Measurements from ENCODE around the gene TDRD15.
"Not testable (repeated sequence)": the region's sequence is repeated elsewhere in the genome, so short reads cannot be mapped to it uniquely, and the experiment has no call there.

The TDRD15 gene

DNA sequence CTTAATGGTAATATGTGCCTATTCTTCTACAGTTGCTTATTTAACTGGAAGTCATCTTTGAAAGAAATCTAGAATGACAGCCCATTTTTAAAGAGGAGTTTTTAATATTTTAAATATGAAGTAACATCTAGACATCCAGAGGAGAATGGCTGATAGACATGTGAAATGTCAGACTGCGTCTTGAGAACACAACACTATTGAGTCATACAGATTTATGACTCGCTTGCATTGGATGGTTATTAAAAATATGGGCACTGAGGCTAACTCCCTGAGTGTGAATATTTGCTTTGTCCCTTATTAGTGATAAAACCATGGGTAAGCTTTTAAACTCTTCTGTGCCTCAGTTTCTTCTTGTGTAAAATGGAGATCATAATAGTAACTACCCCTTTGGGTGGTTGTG lies 22.9 kb downstream of the TDRD15 start:
- DNase-seq (ENCODE audit: low read depth in 2 of 2) = no peak

DNA sequence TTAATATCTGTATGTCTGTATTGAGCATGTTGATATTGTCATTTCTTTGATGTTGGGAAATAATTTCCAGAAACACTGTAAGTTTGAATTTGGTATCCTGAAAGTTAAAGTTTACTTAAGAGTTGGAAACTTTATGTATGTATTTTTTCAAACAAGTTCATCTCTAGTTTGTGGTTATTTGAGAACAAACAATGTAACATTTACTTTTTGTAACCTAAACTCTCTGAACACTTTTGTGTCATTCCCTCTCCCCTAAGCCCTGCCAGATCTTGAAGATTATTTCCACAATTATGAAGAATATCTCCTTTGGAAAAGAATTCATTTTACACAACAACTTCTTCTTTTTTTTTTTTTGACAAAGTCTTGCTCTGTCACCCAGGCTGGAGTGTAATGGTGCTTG lies 24.9 kb downstream of the TDRD15 start:
- DNase-seq (ENCODE audit: low read depth in 2 of 2) = no peak

DNA sequence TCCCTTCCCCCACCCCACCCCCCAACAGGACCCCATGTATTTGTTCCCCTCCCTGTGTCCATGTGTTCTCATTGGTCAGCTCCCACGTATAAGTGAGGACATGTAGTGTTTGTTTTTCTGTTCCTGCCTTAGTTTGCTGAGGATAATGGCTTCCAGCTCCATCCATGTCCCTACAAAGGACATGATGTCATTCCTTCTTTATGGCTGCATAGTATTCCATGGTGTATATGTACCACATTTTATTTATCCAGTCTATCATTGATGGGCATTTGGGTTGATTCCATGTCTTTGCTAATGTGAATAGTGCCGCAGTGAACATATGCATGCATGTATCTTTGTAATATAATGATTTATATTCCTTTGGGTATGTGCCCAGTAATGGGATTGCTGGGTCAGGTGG lies 27.5 kb downstream of the TDRD15 start:
- DNase-seq (ENCODE audit: low read depth in 2 of 2) = not testable (repeated sequence)

DNA sequence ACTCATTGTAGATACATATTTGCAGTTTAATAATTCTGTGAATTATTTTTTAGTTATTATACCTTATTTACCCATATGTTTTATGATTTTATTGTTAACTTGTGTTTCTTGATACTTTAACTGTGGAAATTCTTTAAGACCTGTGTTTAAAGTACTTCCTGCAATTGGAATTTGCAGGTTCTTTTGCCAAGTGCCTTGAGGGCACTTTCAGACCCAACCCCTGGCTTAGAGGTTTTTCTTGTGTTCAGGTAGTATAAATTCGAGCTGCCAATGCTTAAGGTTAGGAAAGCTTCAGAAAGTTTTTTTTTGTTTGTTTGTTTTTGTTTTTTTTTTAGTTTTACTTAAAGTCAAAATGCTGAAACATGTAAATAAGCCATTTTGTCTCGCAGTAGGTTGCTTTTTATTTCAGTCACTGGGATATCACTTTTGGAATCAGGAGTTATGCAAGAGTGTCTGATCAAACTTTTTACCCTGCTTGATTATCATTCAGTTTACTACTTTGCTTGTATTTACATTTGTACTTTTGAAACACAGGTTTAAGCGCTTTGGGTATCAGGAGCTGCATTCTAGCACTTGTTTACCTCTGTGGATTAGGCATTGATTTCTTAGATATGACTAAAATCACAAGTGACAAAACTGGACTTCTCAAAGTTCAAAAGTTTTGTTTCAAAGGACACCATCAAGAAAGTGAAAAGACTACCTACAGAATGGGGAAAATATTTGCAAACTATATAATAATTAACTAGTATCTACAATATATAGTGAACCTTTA lies 31.8 kb downstream of the TDRD15 start:
- no peak for DNase-seq (ENCODE audit: low read depth in 2 of 2)

DNA sequence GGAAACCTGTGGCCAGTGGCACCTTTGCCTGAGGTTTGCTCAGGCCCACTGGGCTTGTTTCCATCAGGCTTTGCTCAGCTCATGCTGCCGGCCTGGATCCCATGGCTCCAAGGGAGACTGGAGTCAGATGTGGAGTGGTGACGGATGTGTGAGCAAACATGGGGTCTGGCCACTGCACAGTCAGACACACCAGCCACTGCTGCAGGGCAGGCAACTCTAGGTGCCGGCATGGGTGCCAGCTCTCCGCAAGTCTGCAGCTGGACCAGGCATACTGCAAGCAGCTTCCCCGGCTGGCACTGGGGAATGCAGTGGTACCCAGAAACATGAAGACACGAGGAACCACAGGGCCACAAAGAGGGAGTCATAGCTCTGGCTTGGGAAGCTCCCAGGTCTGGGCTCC lies 37.4 kb downstream of the TDRD15 start:
- no peak for DNase-seq (ENCODE audit: low read depth in 2 of 2)

DNA sequence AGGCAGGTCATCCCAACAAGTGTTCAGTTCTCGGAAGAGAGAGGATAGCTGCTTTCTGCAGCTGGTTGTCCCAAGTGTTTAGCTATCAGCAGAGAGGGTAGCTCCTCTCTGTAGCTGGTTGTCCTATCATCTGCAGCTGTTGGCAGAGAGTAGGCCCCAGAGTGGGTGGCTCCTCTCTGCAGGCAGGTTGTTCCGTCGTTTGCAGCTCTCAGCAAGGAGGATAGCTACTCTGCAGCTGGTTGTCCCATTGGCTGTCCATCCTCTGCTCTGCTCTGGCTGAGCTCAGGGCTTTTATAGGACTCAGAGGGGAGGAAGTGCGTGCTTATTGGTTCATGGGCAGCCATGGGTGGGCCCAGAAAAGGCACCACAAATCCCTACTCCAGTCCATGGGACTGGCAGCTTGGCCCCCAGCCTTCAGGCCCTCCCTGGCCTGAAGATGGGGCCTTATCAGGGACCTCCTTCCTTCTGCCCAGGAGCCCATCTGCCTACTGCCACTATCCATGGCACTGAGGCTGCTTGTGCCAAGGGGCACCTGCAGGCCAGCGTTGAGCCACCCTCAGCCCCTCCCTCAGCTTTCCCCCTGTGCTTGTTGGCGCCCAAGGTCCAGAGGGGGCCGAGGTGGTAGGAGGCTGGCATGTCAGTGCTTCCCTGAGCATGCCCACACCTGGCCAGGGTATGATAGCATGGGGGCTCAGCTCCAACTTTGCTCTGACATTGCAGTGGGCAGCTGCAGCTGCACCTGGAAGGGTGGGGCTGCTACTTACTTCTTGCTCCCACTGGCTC lies 38.3 kb downstream of the TDRD15 start:
- DNase-seq (ENCODE audit: low read depth in 2 of 2) = no peak

DNA sequence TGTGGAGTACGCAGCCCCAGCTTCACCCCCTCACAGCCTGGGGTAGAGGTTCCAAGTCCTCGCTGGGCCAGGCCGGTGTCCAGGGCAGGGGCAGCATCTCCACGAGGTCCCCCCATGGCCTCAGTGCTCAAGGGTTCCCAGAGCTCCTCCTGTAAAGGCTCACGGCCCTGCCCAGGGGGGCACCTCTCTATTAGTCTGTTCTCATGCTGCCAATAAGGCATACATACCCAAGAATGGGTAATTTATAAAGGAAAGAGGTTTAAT lies 38.8 kb downstream of the TDRD15 start:
- DNase-seq (ENCODE audit: low read depth in 2 of 2) = no peak

DNA sequence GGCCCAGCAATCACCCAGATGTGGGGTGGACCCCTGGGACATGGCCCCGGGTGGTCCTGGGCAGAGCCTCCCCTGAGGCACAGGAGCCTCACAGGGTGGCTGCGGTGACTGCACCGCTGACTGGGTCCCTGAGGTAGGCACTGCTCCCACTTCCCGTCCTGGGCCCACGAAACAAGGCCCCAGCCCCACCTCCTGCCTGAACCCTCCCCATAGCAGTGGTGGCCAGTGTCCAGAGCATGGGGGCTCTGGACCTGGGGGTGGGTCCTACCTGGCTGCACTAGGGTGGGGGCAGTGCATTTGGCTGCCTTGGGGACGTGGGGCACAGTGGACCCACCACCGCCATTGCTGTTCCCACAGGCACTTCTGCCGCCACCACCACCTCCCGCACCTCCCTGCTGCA lies 39.4 kb downstream of the TDRD15 start:
- no peak for DNase-seq (ENCODE audit: low read depth in 2 of 2)

DNA sequence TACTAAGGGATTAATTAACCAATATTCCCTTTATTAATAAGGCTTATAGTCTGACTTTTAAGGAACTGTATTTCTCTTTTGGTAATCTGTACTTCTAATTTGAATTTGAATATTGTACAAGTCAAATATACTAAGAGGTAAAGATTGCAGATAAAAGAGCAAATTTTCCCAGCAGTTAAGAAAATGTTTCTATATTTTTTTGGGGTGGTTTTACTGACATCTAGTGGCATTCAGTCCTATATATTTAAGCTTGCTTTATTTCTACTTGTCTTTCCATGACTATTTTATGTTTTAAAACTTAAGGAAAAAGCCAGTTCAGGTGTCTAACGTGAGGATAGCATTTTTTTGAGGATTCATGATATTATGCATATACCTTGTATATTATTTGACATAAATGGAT lies 41.6 kb downstream of the TDRD15 start:
- no peak for DNase-seq (ENCODE audit: low read depth in 2 of 2)

DNA sequence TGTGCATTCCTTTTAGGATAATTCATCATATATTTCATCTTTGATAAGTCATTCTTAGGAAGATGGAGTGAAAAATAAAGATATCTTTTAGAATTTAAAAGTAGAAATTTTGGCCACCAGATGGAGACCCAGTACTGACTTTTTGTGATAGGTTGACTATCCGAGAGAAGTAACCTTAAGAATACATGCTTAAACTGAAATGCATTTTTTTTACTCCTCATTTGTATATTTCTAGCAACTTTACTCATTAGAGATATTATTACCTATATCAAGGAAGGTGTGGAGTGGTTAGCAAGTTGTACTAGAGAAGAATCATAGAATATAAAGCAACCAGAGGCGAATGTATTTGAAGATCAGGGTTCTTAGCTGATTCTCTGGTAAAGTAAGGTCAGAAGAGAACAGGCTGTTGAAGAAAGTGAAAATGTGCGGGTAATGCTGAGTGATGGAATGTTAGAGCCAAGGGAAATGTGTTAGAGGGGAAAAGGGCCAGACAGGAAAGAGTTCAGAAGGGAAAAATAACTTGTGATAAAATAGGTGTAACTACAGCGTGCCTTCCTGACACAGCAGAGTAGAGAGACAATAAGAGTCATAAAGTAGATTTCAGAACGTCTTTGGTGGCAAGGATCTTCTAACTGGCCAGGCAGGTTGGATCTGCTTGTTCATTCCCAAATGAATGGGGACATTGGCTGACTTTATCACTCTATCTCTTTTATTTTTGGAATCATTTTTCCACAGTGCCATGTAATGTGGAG lies 52.3 kb downstream of the TDRD15 start:
- DNase-seq (ENCODE audit: low read depth in 2 of 2) = no peak

DNA sequence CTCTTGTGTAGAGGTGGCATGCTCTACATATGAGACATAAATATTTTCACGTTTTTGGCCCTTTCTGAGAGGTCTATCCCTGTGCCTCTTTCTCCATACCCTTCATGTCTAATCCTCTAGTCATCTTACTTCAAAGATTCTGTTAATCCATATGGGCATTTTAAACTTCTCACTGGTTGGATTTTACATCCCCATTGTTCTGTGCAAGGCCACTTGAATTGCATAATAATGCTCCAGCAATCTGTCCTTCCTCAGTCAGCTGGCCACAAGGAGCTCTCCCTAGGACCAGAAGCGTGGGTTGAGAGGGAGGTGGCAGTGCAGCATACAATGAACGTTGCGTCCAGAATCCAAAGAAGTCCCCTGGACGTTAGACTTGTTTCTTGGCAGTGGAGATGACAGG lies 58.2 kb downstream of the TDRD15 start:
- no peak for DNase-seq (ENCODE audit: low read depth in 2 of 2)

DNA sequence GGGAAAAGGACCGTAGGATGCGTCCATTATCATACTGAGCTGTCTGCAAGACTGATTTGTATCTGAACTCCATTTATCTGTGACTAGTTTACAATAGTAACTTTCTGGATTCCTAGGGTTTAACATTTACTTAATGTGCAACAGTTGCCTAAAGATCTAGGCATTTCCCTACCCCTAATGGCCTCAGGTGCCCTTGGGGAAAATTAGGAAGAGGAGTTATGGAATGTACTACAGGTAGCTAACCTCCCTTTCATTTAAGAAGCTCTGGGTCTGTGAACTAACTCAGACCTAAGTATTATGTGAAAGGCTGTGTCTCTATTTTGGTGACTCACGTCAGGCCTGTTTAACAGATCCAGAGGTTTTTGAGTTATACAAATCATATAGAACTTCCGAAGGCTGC lies 59.5 kb downstream of the TDRD15 start:
- DNase-seq (ENCODE audit: low read depth in 2 of 2) = no peak

DNA sequence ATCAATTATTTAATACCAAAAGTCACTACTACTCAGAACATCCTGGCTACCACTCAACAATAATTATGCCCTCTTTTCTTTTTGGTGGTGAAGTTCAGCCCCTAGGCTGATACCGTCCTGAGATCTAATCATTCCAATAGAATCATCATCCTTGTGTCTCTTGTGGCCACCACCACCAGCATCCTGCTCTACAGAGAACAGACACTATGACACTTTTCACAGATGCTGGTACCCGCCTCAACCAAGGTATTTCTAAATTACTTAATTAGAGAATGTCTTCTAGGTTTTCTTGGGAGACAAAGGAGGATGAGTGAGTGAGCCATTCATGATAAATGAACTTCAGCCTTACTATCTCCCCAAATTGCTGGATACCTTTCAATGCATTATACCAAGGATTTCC lies 60.0 kb downstream of the TDRD15 start:
- no peak for DNase-seq (ENCODE audit: low read depth in 2 of 2)

DNA sequence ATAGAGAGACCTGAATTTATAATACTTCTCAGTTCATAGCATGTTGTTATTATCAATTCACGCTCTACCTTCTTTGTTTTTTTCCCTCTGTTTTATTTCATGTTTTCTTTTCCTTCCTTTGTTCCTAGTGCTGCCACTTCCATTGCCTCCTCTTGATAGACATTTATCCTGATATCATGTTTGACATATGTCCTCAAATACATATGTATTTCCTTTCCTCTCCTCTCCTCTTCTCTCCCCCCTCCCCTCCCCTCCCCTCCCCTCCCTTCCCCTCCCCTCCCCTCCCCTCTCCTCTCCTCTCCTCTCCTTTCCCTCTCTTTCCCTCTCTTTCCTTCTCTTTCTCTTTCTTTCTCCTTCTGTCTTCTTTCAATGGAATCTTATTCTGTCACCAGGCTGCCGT lies 67.8 kb downstream of the TDRD15 start:
- DNase-seq (ENCODE audit: low read depth in 2 of 2) = no peak
